HG02610 (cell line): Measurements from ENCODE around the gene FHOD3.
A peak's percentile ranks its signal among the peaks of the same experiment; 100 is the strongest.

ENCODE experiments used
- ATAC-seq: cut with Tn5 transposase; IDR thresholded peaks from one replicate; pipeline ENCODE4 v1.9.1; 2021; ENCODE audit warnings: mild to moderate bottlenecking, moderate library complexity; ENCODE audit not compliant: unreplicated experiment

FHOD3 gene

GRCh38 chr18:36321658-36322407 lies 24.3 kb downstream of the FHOD3 start:
- ATAC-seq: no peak

- no peak for ATAC-seq
These were observed 24.9 kb downstream of the FHOD3 start for GRCh38 chr18:36322408-36322728.

- ATAC-seq: no peak
These were observed 25.2 kb downstream of the FHOD3 start for GRCh38 chr18:36322734-36323133.

GRCh38 chr18:36323421-36323820 lies 25.9 kb downstream of the FHOD3 start:
- ATAC-seq: no peak

GRCh38 chr18:36325846-36326245 lies 28.3 kb downstream of the FHOD3 start:
- ATAC-seq: no peak

GRCh38 chr18:36326771-36327170 lies 29.3 kb downstream of the FHOD3 start:
- no peak for ATAC-seq

- no peak for ATAC-seq
These were observed 30.1 kb downstream of the FHOD3 start for GRCh38 chr18:36327352-36328316.

- ATAC-seq: peak; percentile 79
These were observed 30.9 kb downstream of the FHOD3 start for GRCh38 chr18:36328385-36328858.

- no peak for ATAC-seq
These were observed 31.4 kb downstream of the FHOD3 start for GRCh38 chr18:36328916-36329315.

GRCh38 chr18:36329684-36330434 lies 32.3 kb downstream of the FHOD3 start:
- no peak for ATAC-seq

GRCh38 chr18:36330435-36331052 lies 33.0 kb downstream of the FHOD3 start:
- no peak for ATAC-seq

GRCh38 chr18:36331521-36331971 lies 34.0 kb downstream of the FHOD3 start:
- no peak for ATAC-seq

- ATAC-seq: no peak
These were observed 35.9 kb downstream of the FHOD3 start for GRCh38 chr18:36333414-36333813.

- no peak for ATAC-seq
These were observed 37.3 kb downstream of the FHOD3 start for GRCh38 chr18:36334798-36335197.

GRCh38 chr18:36335476-36336279 lies 38.2 kb downstream of the FHOD3 start:
- no peak for ATAC-seq

- no peak for ATAC-seq
These were observed 40.3 kb downstream of the FHOD3 start for GRCh38 chr18:36337679-36338402.

- no peak for ATAC-seq
These were observed 41.0 kb downstream of the FHOD3 start for GRCh38 chr18:36338403-36338933.

GRCh38 chr18:36340246-36340645 lies 42.7 kb downstream of the FHOD3 start:
- ATAC-seq: no peak

GRCh38 chr18:36341944-36342343 lies 44.4 kb downstream of the FHOD3 start:
- ATAC-seq: no peak
